Tibial nerve (tissue), 4 donors: ENCODE data around the gene DRD3. TPM values are rescaled to one million over a fixed set of nuclear protein-coding genes. Genes with fewer than 3 reads are reported as not detected.

Experiments used
- DNase-seq, 2 donors: peaks; one replicate each; pipeline ENCODE4 v3.0.0-alpha.2; 2019; ENCODE audit warnings: low spot score in 2 of 2
- H3K27ac ChIP-seq, 4 donors: fragments of 200-600 bp; sonication (generic) in 3 of 4; one replicate each; pipeline ENCODE4 v1.5.1; 2017 to 2019; ENCODE audit warnings: mild to moderate bottlenecking in 1 of 4
- H3K27me3 ChIP-seq, 2 donors: fragments of 200-600 bp; sonication (generic) in 1 of 2; one replicate each; pipeline versions ENCODE4 v1.5.1 to v1.6.0; 2017 to 2019
- H3K36me3 ChIP-seq, 3 donors: fragments of 200-600 bp; sonication (generic); one replicate each; pipeline ENCODE4 v1.5.1; 2018 to 2019
- H3K4me1 ChIP-seq, 4 donors: fragments of 200-600 bp; sonication (generic) in 3 of 4; one replicate each; pipeline ENCODE4 v1.5.1; 2017 to 2019
- H3K4me3 ChIP-seq, 4 donors: fragments of 200-600 bp; sonication (generic) in 3 of 4; one replicate each; pipeline ENCODE4 v1.5.1; 2017 to 2019; ENCODE audit warnings: mild to moderate bottlenecking in 1 of 4, moderate library complexity in 1 of 4
- H3K9me3 ChIP-seq, 4 donors: fragments of 200-600 bp; sonication (generic) in 3 of 4; one replicate each; pipeline ENCODE4 v1.5.1; 2017 to 2019
- EP300 ChIP-seq, 2 donors: sonication (generic); formaldehyde crosslinking; IDR thresholded peaks; one replicate each; pipeline ENCODE4 v1.6.1; 2017; ENCODE audit warnings: antibody characterized with exemption in 2 of 2, mild to moderate bottlenecking in 1 of 2
- POLR2A ChIP-seq, 2 donors: fragments of 450-650 bp; IDR thresholded peaks; one replicate each; pipeline ENCODE4 v1.6.1; 2017; ENCODE audit warnings: antibody characterized with exemption in 2 of 2, mild to moderate bottlenecking in 2 of 2, moderate library complexity in 2 of 2
- total RNA-seq, 4 donors: library from RNA; depleted of rRNA; stranded (reverse); fragments of >200 nt; gene quantifications; one replicate each; pipeline ENCODE4 v1.1.0, GENCODE V29; 2016
- TF ChIP-seq, protein P1 (sequence below), 5 experiments: fragments of 200-600 bp in 3 of 5; fragments of 450-650 bp in 2 of 5; sonication (generic) in 3 of 5; IDR thresholded peaks; one replicate each; pipeline ENCODE4 v1.5.1; 2016 to 2019; ENCODE audit warnings: antibody characterized with exemption in 5 of 5, mild to moderate bottlenecking in 3 of 5, moderate library complexity in 2 of 5

DRD3 gene
- total RNA-seq, 4 donors from 2014 or later: not detected

DNA sequence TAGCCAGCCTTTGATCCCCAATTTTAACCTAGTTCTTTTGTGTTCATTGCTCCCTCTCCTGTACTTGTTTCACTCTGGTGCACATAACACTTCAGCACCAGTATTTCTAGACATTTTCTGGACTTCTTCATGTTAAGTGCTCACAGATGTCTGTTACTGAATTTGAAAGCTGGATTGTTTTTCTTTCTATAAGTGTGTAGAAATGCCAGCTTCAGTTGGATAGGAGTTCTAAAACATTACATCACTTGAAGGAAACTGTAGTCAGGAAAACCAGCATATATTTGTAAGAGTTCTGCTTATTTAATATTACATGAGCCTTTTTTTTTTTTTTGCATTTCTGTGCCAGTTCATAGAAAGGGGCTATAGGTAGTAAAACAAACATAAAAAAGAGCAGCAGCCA, 100.7 kb downstream of the DRD3 start:
- Histone ChIP-seq H3K4me1 (no peaks in the 10 kb centered on the region), H3K27ac (no peak overlapping the region), H3K9me3 (no peaks in the 10 kb centered on the region), H3K27me3 (no peaks in the 10 kb centered on the region), H3K4me3 (no peak overlapping the region), H3K36me3 (peaks cover 0 to 98% (median 0%) of the 10 kb centered on the region in 3 donors)
- DNase-seq: no peak
- TF ChIP-seq POLR2A (IDR thresholded peaks at IDR 0.05) (no peak), EP300 (IDR thresholded peaks at IDR 0.05) (no peak)
- TF ChIP-seq, protein P1, sequence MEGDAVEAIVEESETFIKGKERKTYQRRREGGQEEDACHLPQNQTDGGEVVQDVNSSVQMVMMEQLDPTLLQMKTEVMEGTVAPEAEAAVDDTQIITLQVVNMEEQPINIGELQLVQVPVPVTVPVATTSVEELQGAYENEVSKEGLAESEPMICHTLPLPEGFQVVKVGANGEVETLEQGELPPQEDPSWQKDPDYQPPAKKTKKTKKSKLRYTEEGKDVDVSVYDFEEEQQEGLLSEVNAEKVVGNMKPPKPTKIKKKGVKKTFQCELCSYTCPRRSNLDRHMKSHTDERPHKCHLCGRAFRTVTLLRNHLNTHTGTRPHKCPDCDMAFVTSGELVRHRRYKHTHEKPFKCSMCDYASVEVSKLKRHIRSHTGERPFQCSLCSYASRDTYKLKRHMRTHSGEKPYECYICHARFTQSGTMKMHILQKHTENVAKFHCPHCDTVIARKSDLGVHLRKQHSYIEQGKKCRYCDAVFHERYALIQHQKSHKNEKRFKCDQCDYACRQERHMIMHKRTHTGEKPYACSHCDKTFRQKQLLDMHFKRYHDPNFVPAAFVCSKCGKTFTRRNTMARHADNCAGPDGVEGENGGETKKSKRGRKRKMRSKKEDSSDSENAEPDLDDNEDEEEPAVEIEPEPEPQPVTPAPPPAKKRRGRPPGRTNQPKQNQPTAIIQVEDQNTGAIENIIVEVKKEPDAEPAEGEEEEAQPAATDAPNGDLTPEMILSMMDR (IDR thresholded peaks at IDR 0.05): no peak

Other genes with a start within 250 kb of the DRD3 start
- gene ZDHHC23, start 231.0 kb downstream of the DRD3 start, total RNA-seq: 1 to 10 TPM; 2.3 to 4.5 (median 3.2) TPM
- 10 to 100 TPM in 2 of 4 donors, 1 to 10 TPM in 2; 7.5 to 13.5 (median 10.8) TPM for gene CCDC191, start 122.5 kb downstream of the DRD3 start, total RNA-seq
- 10 to 100 TPM; 10.1 to 32.2 (median 18.6) TPM for gene QTRT2, start 122.3 kb downstream of the DRD3 start, total RNA-seq
- gene ZNF80, start 58.5 kb upstream of the DRD3 start, total RNA-seq: under 1 TPM in 1 of 4 donors, not detected in 3; 0.21 TPM
- 1 to 10 TPM in 1 of 4 donors, under 1 TPM in 2, not detected in 1; 0.42 to 3.9 (median 0.60) TPM for gene TIGIT, start 115.0 kb upstream of the DRD3 start, total RNA-seq